ENCODE data around the gene ADAMTS7.
"Not testable (repeated sequence)": the region's sequence is repeated elsewhere in the genome, so short reads cannot be mapped to it uniquely, and the experiment has no call there.

The ADAMTS7 gene

GRCh38 chr15:78752492-78753358 lies 58.5 kb downstream of the ADAMTS7 start:
- DNase-seq (no peak), ATAC-seq (ENCODE audit: insufficient read depth, low read depth) (no peak)
- no peak overlapping the region for H3K4me3 ChIP-seq (ENCODE audit: low read depth in 1 of 2, low read length in 2 of 2)
- no peak overlapping the region for H3K27ac ChIP-seq (ENCODE audit: low read length)
- no peak overlapping the region for H2AFZ ChIP-seq (ENCODE audit: low read depth, low read length)
- no peak for TF ChIP-seq EZH2 (IDR thresholded peaks at IDR 0.05; ENCODE audit: borderline replicate concordance, low read depth, low read length, severe bottlenecking)
- no peak for TF ChIP-seq CTCF (IDR thresholded peaks at IDR 0.05; ENCODE audit: borderline replicate concordance, extremely low read depth, low read length, poor library complexity, severe bottlenecking)
- H3K27me3 ChIP-seq (ENCODE audit: insufficient read depth, low read length, poor library complexity), result no peaks in the 10 kb centered on the region
- H3K9ac ChIP-seq (ENCODE audit: low read depth, low read length), result no peak overlapping the region
- no peak overlapping the region for H3K4me2 ChIP-seq (ENCODE audit: insufficient read depth, low read length)
- H4K20me1 ChIP-seq (ENCODE audit: insufficient read depth, low read length), result no peaks in the 10 kb centered on the region
- H3K36me3 ChIP-seq (ENCODE audit: insufficient read depth, low read length), result no peaks in the 10 kb centered on the region
- H3K9me3 ChIP-seq (ENCODE audit: insufficient read depth, low read length, severe bottlenecking), result no peaks in the 10 kb centered on the region
- no peaks in the 10 kb centered on the region for H3K4me1 ChIP-seq (ENCODE audit: insufficient read depth, low read length)
- H3K79me2 ChIP-seq (ENCODE audit: insufficient read depth, low read length), result no peaks in the 10 kb centered on the region

GRCh38 chr15:78751602-78751979 lies 59.7 kb downstream of the ADAMTS7 start:
- Histone ChIP-seq H3K9ac (ENCODE audit: low read depth, low read length) (no peak overlapping the region), H2AFZ (ENCODE audit: low read depth, low read length) (no peak overlapping the region), H3K27me3 (ENCODE audit: insufficient read depth, low read length, poor library complexity) (no peaks in the 10 kb centered on the region), H3K4me2 (ENCODE audit: insufficient read depth, low read length) (no peak overlapping the region), H3K27ac (ENCODE audit: low read length) (no peak overlapping the region), H3K79me2 (ENCODE audit: insufficient read depth, low read length) (no peaks in the 10 kb centered on the region), H3K36me3 (ENCODE audit: insufficient read depth, low read length) (no peaks in the 10 kb centered on the region), H3K4me3 (ENCODE audit: low read depth in 1 of 2, low read length in 2 of 2) (no peak overlapping the region), H3K4me1 (ENCODE audit: insufficient read depth, low read length) (no peaks in the 10 kb centered on the region), H3K9me3 (ENCODE audit: insufficient read depth, low read length, severe bottlenecking) (no peaks in the 10 kb centered on the region), H4K20me1 (ENCODE audit: insufficient read depth, low read length) (no peaks in the 10 kb centered on the region)
- DNase-seq, result no peak
- no peak for ATAC-seq (ENCODE audit: insufficient read depth, low read depth)
- TF ChIP-seq EZH2 (IDR thresholded peaks at IDR 0.05; ENCODE audit: borderline replicate concordance, low read depth, low read length, severe bottlenecking) (no peak), CTCF (IDR thresholded peaks at IDR 0.05; ENCODE audit: borderline replicate concordance, extremely low read depth, low read length, poor library complexity, severe bottlenecking) (no peak)

DNA sequence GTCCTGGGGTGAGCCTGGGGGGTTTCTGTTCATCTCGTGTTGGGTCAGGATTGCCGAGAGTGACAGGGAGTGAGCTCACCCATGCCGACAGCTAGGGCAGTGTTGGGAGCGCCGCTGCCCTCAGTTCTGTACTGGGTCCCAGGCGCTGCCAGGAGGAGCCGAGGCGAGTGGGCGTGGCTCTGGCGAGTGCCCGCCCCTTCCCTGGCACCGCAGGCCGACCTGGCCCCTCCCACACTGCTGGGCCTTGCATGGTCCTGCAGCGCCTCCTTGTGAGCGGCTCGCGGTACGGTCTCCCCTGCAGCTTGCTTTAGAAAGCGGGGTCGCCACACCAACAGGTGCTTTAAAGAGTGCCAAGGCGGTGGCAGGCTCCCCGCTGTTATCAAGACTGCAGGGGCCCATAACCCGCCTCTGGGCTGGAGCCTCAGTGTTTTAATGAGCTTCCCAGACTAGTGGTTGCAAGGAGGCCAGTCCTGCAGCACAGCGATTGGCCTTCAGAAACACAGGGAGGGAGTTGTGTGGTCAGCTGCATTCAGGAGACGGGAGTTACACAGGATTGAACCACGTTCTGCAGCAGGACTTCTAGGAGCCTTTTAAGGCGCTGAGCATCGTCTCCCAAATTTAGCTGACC lies 60.2 kb downstream of the ADAMTS7 start:
- not testable (repeated sequence) for H3K36me3 ChIP-seq (ENCODE audit: insufficient read depth, low read length); H3K27me3 ChIP-seq (ENCODE audit: insufficient read depth, low read length, poor library complexity); H3K27ac ChIP-seq (ENCODE audit: low read length); H3K4me2 ChIP-seq (ENCODE audit: insufficient read depth, low read length); H3K79me2 ChIP-seq (ENCODE audit: insufficient read depth, low read length); H3K4me3 ChIP-seq (ENCODE audit: low read depth in 1 of 2, low read length in 2 of 2); H3K4me1 ChIP-seq (ENCODE audit: insufficient read depth, low read length); H3K9ac ChIP-seq (ENCODE audit: low read depth, low read length); H4K20me1 ChIP-seq (ENCODE audit: insufficient read depth, low read length); H3K9me3 ChIP-seq (ENCODE audit: insufficient read depth, low read length, severe bottlenecking); H2AFZ ChIP-seq (ENCODE audit: low read depth, low read length)
- ATAC-seq (ENCODE audit: insufficient read depth, low read depth), result peak; percentile 99
- TF ChIP-seq CTCF (IDR thresholded peaks at IDR 0.05; ENCODE audit: borderline replicate concordance, extremely low read depth, low read length, poor library complexity, severe bottlenecking), result peak; percentile 74
- DNase-seq, result peak; percentile 87
